ENCODE measurements around the gene KLRC3.
"Not testable (repeated sequence)": the region's sequence is repeated elsewhere in the genome, so short reads cannot be mapped to it uniquely, and the experiment has no call there.

DNA sequence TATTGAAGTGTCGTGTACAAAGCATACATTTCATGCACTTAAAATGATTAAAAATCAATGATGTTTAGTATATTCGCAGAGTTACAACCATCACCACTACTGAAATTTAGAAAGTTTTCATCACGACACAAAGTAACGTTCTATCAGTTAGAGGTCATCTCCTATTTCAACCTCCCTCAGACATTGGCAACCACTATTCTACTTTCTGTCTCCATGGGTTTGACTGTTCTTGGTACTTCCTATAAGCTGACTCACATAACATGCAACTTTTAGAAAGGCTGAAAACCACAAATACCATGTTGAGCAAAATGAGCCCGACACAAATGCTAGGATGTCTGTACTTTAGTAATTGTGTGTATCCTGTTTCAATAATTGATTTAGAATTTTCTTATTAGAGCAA is 25.7 kb upstream of the KLRC3 start:
- not testable (repeated sequence) for TF ChIP-seq POLR2AphosphoS5 (IDR thresholded peaks at IDR 0.05); POLR2A (IDR thresholded peaks at IDR 0.05); EP300 (IDR thresholded peaks at IDR 0.05; ENCODE audit: low read depth)
- TF ChIP-seq, protein P1, sequence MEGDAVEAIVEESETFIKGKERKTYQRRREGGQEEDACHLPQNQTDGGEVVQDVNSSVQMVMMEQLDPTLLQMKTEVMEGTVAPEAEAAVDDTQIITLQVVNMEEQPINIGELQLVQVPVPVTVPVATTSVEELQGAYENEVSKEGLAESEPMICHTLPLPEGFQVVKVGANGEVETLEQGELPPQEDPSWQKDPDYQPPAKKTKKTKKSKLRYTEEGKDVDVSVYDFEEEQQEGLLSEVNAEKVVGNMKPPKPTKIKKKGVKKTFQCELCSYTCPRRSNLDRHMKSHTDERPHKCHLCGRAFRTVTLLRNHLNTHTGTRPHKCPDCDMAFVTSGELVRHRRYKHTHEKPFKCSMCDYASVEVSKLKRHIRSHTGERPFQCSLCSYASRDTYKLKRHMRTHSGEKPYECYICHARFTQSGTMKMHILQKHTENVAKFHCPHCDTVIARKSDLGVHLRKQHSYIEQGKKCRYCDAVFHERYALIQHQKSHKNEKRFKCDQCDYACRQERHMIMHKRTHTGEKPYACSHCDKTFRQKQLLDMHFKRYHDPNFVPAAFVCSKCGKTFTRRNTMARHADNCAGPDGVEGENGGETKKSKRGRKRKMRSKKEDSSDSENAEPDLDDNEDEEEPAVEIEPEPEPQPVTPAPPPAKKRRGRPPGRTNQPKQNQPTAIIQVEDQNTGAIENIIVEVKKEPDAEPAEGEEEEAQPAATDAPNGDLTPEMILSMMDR (IDR thresholded peaks at IDR 0.05) = not testable (repeated sequence)

Measured in transverse colon (tissue), 4 donors.